HK-2 (cell line): ENCODE data around the gene ARHGEF40.

Experiments
- DNase-seq: peaks from one replicate; pipeline ENCODE4 v3.0.0-alpha.2; 2018; ENCODE audit not compliant: unreplicated experiment

Gene ARHGEF40

GRCh38 chr14:21070083-21070609 is at the start of gene ARHGEF40:
TSS of gene ARHGEF40 (plus strand) at chr14:21070304. CDS start at chr14:21070397, 93 bp downstream.
- DNase-seq, result peak; percentile 47

GRCh38 chr14:21020977-21021545 is 49.0 kb upstream of the ARHGEF40 start:
- DNase-seq, result no peak

GRCh38 chr14:21022686-21023085 is 47.4 kb upstream of the ARHGEF40 start:
- DNase-seq, result no peak

DNA sequence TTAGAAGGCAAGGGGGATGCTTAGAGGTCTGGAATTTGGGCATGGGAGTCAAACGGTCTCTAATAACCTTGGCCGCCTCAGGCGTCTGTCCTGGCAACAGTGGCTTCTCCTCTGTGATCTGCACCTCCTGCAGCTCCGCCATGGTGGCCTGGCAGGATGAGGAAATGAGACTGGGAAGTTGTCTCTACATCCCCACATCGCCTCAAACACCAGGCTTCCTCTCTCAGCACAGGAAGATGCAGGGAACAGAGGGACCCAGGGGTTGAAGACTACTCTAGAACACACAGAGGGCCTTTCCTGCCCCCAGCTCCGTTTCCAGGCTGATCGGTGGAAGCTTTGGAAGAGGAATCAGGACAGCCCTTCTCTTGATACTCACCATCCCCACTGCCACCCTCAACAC is 46.9 kb upstream of the ARHGEF40 start:
- no peak for DNase-seq

- DNase-seq, result no peak
Measured at GRCh38 chr14:21023817-21024584, 46.1 kb upstream of the ARHGEF40 start.

DNA sequence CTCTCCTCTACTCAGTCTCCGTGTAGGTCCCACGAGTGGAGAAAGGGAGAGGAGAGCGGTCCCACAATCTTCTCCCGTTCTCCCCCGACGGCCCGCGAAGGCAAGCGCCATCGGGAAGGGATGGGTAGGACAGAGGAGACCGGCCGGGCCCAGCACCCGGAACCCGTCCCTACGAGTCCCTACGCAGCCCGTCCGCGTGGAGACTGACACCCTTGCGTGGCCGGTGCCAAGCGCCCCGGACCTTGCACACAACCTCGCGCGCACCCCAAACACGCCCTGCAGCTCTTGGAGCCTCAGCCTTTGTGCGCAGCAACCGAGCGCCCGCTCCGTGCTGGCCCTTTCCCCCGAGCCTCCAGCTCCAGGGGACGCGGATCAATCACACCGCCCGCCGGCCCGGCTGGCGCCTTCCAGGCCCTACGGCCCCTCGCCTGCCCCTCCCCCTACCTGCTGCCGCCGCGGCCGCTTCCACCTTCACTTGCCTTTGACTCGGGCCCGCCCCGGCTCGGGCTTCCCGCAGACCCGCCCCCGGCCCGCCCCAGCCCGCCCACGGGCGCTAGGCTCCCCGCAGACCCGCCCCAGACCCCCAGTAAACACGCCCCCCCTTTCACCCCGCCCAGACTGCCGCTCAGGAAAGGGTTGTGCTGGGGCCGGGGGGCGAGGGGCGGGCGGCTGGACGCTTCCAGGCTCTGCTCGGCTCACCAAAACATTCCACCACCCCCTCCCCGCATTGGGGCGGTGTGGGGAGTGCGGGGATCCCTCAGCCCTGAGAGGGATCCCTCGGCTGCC is 45.3 kb upstream of the ARHGEF40 start, which contains the start of gene NDRG2:
Gene NDRG2 (minus strand): TSS at position 477 of the 786 bp plus-strand sequence. CDS start 1,746 bp downstream, outside the sequence.
- peak; percentile 51 for DNase-seq

GRCh38 chr14:21025371-21026273 is 44.5 kb upstream of the ARHGEF40 start:
- no peak for DNase-seq

DNA sequence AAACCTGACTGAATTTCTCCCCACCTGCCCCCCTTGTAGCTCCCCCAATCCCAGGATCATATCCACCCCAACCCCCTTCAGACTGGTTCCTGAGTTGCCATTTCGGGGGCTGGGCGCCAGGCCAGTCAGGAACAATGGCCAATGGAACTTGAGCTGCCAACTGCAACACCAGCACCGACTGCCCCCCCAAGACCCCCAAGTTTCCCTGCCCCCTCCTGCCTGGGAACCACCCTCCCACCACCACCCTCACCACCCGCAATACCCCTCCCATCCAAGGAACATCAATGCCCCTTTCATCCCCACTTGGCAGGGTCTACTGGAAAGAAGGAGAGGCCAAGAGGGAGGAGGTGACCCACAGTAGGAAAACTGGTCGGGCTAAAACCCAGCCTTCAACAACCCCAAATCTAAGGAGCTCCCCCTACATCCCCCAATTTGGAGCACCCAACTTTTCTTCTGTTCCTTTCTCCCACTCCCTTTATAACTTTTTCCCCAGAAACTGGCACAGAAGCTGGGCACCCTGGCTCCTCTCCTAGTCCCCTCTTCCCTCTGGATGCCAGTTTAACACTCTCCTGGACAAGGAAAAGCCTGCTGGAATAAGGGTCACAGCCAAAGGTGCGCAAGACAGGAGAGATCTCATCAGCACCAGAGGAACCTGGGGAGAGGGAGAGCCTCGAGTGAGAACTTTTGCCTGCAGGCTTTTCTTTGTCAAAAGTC is 43.7 kb upstream of the ARHGEF40 start:
- no peak for DNase-seq

GRCh38 chr14:21026988-21027315 is 43.2 kb upstream of the ARHGEF40 start:
- no peak for DNase-seq

DNA sequence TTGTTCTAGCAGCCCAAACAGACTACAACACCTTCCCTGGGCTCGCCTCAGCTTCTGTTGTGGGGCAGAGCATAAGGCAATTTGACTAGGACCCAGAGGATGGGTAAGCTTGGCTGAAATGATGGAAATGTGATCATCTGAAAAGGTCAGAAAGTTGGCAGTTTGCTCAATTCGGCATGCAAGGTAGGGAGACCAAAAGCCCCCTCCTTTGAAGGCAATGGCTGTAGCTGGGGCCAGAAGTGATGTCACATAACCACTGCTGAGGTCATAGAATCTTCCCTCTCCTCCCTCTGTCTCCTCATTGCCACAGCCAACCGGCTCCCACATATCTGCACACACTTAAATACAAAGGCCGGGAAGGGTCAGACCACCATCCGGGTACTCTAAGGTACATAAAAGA is 40.2 kb upstream of the ARHGEF40 start, which contains the start of gene TPPP2:
Gene TPPP2 (plus strand): TSS at position 301 of the 400 bp plus-strand sequence. CDS start 365 bp downstream, outside the sequence.
- DNase-seq, result no peak

- DNase-seq, result no peak
Measured at GRCh38 chr14:21030531-21030930, 39.6 kb upstream of the ARHGEF40 start.

GRCh38 chr14:21032326-21033132 is 37.6 kb upstream of the ARHGEF40 start:
- DNase-seq, result no peak

GRCh38 chr14:21033133-21033698 is 36.9 kb upstream of the ARHGEF40 start:
- DNase-seq, result no peak

- no peak for DNase-seq
Measured at GRCh38 chr14:21034707-21035106, 35.4 kb upstream of the ARHGEF40 start, which contains the start of gene RNASE13. TSS of gene RNASE13 (minus strand) at chr14:21034807. CDS start at chr14:21034288, 519 bp downstream.

DNA sequence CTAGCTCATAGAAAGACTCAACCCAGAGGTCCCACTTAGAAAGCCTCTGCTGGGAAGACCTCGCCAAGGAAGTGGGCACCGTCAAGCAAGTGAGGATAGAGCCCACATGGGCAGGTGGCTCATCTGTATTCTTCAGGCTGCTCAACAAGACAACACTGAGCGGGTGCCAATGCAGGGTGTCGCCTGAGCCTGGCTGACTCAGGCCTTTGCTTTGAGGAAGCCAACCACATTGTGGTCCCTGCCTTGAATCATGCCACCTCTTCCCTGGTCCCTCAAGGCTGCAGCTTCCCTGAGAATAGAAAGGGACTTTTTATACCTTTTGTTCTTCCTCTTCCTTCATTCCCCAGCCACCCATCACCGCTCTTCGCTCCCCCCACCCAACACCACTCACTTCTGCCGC is 33.4 kb upstream of the ARHGEF40 start:
- no peak for DNase-seq

GRCh38 chr14:21037156-21037555 is 32.9 kb upstream of the ARHGEF40 start:
- no peak for DNase-seq

DNA sequence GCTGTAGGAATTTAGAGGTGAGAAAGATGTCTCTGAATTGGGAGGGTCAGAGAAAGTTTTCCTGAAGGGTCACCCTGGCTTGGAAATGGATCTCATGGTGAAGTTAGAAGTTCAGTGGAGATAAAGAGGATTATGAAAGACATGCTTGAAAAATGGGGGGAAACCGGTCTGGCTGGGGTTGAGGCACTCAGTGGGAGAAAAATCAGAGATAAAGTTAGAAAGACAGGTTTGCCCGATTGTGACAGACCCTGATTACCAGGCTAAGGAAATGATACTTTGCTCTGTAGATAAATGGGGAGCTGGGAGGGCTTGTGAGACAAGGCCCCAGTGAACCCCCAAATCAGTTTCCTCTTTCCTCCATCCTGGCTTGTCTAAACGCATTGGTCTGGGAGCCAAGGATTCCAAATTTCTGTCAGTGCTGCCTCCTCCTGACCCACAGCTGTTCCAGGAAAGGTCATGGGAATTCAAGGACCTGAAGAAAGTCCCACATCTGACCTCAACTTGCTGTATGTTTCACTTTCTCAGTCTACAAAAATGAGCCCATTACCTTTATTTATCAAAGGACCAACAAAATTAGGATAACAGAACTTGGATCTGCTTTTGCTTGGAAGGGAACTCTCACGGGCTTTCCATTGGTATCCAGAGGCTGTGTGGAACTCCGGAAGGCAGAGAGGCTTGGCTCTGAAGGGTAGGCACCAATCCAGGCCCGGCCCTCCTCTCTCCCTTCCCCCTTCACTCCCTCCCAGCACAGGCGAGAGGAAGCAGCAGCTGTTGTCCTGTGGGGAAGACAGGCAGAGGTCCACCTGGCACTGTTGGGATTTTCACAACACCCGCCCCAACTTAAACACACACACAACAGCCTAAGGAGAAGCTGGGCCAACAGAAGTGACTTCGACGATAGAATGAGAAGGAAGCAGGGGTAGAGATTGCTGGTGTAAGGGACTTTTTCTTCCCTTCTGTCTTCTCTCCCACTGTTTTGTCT is 31.4 kb upstream of the ARHGEF40 start:
- no peak for DNase-seq
